Amniotic epithelial cell (primary cell): ENCODE measurements around the gene OMP.
A peak's percentile ranks its signal among the peaks of the same experiment; 100 is the strongest.

Experiments used
- DNase-seq: peaks from one replicate; pipeline ENCODE4 v3.0.0-alpha.2; 2010; ENCODE audit warnings: low read depth

OMP gene

DNA sequence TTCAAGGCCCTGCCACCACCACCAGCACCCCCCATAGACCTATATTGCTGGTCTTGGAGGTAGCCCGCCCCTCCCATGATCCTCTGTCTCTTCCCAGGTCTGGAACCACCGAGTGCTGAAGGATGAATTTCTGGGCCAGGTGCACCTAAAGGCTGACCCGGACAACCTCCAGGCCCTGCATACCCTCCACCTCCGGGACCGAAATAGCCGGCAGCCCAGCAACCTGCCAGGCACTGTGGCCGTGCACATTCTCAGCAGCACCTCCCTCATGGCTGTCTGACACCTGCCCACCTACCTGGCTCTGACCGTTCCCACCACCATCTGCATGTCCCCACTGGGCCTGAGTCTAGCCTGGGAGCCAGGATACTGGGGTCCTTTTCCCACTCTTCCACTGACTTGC lies 21.0 kb downstream of the OMP start:
- no peak for DNase-seq

DNA sequence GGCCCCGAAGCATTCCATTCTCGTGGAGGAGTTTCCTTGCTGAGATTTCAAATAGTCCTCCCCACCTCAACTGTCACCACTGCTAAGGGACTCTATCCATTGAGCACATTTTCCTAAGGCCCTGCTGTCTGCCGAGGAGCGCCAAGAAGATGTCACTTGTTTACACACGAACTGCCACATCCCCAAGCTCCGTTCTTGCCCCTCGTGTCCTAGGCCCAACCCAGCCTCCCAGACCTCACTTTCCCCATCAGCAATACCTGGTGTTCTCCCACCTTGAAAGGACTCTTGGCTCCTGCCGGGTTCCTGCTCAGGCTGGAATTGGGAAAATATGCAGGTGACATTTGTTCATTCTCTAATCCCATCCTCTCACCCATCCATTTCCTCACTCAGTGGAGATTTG lies 21.4 kb downstream of the OMP start:
- DNase-seq = no peak

DNA sequence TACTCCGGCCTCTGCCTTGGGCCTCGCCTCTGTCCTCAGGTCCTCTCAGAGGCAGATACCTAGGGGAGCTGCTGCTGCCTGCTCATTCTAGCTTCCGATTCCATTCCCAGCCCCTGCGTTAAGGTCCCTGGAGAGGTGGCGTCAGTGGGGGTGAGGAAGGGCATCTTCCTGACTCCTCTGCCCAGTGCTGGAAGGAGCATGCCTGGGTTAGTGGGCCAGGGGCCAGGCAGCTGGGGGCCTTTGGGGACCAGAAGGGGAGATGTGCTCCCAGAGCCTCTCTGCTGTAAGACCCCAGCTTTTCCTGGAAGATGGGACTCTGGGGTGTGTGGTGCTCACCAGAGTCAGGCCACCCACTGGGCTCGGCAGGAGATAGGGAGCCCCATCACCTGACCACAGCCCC lies 21.8 kb downstream of the OMP start:
- no peak for DNase-seq

DNA sequence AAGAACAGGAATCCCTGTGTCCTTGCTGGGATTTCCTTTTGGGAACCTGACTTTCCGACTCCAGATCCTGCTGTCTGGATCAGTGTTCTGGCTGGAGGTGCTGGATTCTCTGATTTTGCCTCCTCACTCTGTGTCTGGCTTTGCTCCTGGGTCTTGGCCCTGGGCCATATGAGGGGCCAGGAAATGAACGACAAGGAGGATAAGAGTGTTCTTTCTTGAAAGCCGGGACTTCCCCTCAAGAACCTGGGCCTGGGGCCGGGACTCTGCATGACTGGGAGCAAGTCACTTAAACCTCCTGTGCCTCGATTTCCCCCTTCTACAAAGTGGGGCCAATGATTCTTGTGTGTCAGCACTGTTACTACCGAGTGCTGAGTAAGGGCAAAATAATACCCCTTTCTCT lies 22.6 kb downstream of the OMP start:
- DNase-seq = no peak

- DNase-seq = no peak
These were observed 23.1 kb downstream of the OMP start for GRCh38 chr11:77125695-77126094.

DNA sequence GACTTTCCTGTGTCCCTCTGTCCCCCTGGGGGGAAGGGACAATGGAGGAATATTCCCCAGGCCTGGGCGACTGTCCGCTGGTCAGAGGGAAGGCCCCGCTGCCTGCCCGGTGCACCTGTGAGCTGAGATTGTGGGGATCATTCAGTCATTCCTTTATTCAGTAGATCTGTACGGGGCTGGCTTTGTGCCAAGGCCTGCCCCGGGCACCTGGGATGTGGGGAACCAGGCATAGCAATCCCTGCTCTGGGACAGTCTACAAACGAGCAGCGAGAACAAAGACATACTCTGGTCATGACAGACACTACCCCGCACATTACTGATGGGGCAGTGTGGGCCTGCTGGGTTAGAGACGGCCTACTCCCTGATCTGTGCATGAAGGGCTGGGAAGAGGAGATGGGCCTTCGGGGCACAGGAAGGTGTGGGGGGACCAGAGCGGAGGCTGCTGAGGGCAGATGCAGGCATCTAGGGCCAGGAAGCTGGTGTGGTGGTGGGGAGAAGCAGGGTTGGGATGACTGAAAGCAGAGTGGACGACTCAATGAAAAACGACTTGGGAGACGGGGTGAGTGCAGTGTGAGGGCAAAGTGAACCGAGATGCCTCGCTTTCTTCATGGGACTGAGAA lies 23.6 kb downstream of the OMP start:
- DNase-seq = no peak

DNA sequence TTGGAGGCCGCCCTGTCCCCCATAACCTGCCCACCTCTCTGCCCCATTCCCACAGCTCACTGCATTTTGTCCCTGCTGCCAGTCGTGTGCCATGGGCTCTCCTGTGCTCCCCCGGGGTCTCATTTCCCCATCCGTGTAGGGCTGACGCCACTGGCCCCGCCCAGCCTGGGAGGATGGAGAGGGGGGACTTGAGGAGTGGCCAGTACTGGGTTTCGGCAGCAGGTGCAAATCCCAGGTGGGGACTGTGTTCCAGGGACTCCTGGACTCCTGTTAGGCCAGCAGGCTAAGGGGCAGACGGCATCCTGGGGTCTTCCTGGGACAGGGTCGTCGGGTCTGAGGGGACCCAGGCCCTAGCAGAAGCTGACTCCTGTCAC lies 24.2 kb downstream of the OMP start:
- no peak for DNase-seq

DNA sequence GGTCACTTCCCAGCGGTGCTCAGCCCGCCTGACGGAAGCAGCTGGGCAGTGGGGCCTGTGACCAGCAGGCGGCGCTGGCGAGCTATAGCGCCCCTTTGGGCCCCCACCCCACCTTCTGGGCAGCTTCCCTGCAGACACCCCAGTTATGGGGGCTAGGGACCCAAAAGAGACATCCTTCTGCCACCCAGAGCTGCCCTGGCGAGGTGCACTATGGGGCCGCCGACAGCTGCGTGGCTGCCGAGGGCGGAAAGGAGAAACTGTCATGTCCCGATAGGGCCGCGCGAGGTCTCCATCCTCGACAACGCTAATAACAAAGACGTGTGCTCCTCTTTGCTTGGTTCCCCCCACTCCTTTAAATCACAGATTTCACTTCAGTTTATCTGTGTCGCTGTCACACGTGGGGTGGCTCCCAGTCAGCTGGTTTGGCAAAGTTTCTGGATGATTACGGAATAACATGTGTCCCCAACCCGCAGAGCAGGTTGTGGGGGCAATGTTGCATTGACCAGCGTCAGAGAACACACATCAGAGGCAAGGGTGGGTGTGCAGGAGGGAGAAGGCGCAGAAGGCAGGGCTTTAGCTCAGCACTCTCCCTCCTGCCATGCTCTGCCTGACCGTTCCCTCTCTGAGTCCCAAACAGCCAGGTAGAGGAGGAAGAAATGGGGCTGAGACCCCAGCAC lies 24.7 kb downstream of the OMP start:
- no peak for DNase-seq

DNA sequence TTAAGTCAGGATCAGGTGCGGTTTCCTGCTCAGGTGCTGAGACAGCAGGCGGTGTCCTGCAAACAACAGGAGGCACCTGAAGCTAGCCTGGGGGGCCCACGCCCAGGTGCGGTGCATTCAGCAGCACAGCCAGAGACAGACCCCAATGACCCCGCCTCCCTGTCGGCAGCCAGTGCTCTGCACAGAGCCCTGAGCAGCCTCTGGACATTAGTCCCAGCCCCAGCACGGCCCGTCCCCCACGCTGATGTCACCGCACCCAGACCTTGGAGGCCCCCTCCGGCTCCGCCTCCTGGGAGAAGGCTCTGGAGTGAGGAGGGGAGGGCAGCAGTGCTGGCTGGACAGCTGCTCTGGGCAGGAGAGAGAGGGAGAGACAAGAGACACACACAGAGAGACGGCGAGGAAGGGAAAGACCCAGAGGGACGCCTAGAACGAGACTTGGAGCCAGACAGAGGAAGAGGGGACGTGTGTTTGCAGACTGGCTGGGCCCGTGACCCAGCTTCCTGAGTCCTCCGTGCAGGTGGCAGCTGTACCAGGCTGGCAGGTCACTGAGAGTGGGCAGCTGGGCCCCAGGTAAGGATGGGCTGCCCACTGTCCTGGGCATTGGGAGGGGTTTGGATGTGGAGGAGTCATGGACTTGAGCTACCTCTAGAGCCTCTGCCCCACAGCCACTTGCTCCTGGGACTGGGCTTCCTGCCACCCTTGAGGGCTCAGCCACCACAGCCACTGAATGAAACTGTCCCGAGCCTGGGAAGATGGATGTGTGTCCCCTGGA lies 25.5 kb downstream of the OMP start, which contains the start of gene MYO7A:
Gene MYO7A (plus strand): TSS at position 327 of the 772 bp plus-strand sequence. CDS start 2,389 bp downstream, outside the sequence.
- peak; percentile 46 for DNase-seq

DNA sequence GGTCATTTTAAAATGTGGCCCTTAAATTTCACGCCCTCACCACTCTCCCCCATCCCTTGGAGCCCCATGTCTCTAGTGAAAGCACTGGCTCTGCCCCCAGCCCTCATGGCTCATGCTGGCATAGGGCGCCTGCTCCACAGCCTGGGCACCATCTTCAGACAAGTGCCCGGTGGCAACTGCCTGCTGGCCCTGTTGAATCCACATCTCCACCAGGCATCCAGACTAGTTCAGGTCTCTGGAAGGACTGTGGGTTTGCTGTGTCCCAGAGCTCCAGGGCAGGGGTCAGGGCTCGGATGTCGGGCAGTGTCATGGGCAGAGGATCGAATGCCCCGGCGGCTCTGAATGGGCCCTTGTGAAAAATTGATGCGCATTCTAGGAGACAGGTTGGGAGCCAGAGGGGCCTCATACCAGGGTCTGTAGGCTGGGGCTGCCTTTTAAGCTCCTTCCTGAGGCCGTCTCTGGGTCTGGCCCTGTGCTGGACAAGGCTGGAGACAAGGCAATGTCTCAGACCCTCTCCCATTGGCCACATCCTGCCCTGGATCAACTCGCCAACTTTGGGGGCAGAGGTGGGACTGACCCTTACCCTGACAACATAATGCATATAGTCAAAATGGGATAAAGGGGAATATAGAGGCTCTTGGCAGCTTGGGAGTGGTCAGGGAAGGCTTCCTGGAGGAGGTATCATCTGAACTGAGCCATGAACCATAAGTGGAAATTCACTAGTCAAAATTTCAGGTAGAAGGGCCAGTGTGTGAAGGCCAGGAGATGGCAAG lies 26.6 kb downstream of the OMP start:
- DNase-seq = no peak

GRCh38 chr11:77129842-77130756 lies 27.5 kb downstream of the OMP start:
- DNase-seq = no peak

DNA sequence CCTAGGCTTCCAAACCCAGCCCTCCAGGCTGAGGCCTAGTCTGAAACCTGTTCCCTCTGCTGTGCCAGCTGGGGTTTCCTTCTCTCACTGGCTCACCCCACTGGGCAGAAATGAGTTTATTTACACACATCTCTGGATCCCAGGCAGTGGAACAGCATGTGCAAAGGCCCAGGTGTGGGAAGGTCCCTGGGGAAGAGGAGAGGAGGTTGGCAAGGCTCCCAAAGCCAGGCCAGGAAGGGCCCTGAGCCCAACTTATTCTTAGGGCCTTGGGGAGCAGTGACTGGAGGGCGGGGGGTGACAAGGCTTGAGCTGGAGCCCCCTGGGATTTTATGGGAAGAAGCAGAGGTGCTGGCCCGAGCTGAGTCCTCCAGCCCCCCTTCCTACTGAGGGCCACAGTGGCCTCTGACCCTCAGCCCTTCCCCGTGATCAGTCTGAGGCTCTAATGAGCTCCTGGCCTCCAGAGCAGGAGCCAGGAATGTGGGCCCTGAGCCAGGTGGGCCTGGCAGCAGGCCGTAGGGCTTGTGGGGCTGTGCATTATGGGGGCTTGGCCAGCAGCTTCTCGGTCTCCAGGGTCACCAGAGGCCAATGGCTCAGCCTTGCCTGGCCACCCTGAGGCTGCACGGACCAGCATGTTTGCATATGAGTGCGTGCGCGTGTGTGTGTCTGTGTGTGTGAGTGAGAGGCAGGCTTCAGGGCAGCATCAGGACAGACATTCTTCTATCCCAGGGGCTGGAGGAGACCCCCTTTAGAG lies 28.3 kb downstream of the OMP start:
- peak; percentile 39 for DNase-seq

DNA sequence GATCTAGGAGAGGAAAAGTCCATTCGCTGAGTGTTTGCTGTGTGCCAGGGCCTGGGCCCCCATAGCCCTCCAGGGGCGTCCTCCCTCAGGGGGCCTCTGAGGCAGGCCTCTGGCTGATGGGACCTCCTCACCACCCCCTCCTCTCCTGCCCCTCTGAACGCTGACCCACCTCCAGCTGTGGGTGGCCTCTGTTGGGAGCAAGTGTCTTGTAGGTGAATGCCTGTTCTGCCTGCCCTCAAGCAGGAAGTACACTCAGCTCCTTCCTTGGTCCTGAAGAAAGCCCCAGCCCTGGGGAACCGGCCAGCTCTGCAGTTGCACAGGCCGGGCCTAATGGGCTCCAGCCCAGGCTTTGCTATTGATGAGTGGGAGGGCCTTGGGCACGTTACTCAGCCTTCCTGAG lies 28.9 kb downstream of the OMP start:
- DNase-seq = no peak

GRCh38 chr11:77135069-77135468 lies 32.4 kb downstream of the OMP start:
- DNase-seq = no peak

- peak; percentile 76 for DNase-seq
These were observed 33.4 kb downstream of the OMP start for GRCh38 chr11:77136074-77136473.

- no peak for DNase-seq
These were observed 34.3 kb downstream of the OMP start for GRCh38 chr11:77136784-77137420.

- DNase-seq = no peak
These were observed 34.8 kb downstream of the OMP start for GRCh38 chr11:77137421-77137820.

DNA sequence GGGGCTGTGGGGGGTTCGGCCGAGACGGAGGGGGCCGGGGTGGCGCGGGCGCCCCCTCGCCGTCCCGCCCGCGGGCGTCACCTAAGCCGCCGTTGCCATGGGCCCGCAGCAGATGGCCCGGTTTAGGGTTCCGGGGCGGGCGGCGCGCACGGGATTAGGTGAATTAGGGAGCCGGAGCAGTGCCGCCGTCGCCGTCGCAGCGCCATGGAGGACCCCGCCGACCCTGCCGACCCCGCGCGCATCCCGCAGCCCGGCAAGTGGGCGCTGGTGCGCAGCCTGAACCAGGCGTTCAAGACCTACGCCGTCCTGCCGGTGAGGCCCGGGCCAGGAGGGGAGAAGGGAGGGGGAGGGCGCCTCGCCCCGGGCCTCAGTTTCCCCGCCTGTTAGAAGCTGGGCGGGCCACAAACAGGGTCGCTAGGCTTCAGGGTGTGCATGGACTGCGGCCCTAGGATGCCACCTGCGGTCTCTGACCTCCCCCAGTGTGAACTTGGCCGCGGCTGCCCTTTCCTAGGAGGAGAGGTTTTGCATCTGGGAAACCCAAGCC lies 35.5 kb downstream of the OMP start:
- DNase-seq = no peak

DNA sequence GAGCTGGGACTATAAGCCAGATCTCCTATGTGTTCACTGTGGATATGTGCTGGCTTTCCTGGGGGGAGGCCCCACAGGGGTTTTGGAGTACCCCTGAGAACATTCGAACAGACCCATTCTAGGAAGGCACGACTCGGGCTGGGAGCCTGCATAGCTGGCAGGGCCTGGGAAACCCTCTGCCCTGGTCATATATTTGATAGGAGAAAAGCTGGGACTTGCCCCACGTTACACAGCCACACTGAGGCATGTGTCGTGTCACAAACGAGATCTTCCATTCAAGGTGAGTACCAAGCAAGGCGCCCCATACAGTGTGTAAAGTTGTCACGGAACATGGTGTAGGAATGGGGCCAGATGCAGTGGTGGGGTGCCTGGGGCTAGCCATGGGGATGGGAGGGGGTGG lies 36.6 kb downstream of the OMP start:
- DNase-seq = no peak
